Subcutaneous adipose tissue (tissue), 4 donors: Measurements from ENCODE around the gene KBTBD12. TPM values are rescaled to one million over a fixed set of nuclear protein-coding genes. Genes with fewer than 3 reads are reported as not detected.

Source experiments
- total RNA-seq, 4 donors: library from RNA; depleted of rRNA; stranded (reverse); fragments of >200 nt; gene quantifications; one replicate each; pipeline ENCODE4 v1.1.0, GENCODE V29; 2016
- TF ChIP-seq, protein P1 (sequence below): fragments of 450-650 bp; IDR thresholded peaks from one replicate; pipeline ENCODE4 v1.5.1; 2016; ENCODE audit warnings: low read depth, mild to moderate bottlenecking, control low read depth, antibody characterized with exemption, moderate library complexity

The KBTBD12 gene
- total RNA-seq, 4 donors from 2014 or later, result 0.68 to 1.5 TPM; not detected in 2

DNA sequence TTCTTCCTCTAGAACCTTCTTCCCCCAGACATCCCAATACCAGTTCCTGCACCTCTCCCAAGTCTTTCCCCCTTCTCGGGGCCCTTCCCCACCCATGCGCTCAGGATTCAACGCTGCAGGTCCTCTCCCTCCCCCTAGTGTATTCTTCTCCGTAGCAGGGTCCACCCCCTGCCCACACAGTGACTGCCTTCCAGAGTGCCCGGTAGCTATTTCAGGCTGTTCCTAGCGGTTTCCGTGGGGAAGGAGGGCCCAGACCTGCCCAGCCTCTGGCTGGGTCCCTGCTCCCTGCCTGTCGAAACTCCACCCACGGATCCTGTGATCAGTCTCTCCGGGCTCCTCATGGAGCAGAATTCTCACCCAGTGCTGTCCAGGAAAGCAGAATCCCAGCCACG, 92.0 kb downstream of the KBTBD12 start:
- TF ChIP-seq, protein P1, sequence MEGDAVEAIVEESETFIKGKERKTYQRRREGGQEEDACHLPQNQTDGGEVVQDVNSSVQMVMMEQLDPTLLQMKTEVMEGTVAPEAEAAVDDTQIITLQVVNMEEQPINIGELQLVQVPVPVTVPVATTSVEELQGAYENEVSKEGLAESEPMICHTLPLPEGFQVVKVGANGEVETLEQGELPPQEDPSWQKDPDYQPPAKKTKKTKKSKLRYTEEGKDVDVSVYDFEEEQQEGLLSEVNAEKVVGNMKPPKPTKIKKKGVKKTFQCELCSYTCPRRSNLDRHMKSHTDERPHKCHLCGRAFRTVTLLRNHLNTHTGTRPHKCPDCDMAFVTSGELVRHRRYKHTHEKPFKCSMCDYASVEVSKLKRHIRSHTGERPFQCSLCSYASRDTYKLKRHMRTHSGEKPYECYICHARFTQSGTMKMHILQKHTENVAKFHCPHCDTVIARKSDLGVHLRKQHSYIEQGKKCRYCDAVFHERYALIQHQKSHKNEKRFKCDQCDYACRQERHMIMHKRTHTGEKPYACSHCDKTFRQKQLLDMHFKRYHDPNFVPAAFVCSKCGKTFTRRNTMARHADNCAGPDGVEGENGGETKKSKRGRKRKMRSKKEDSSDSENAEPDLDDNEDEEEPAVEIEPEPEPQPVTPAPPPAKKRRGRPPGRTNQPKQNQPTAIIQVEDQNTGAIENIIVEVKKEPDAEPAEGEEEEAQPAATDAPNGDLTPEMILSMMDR, result no peak

DNA sequence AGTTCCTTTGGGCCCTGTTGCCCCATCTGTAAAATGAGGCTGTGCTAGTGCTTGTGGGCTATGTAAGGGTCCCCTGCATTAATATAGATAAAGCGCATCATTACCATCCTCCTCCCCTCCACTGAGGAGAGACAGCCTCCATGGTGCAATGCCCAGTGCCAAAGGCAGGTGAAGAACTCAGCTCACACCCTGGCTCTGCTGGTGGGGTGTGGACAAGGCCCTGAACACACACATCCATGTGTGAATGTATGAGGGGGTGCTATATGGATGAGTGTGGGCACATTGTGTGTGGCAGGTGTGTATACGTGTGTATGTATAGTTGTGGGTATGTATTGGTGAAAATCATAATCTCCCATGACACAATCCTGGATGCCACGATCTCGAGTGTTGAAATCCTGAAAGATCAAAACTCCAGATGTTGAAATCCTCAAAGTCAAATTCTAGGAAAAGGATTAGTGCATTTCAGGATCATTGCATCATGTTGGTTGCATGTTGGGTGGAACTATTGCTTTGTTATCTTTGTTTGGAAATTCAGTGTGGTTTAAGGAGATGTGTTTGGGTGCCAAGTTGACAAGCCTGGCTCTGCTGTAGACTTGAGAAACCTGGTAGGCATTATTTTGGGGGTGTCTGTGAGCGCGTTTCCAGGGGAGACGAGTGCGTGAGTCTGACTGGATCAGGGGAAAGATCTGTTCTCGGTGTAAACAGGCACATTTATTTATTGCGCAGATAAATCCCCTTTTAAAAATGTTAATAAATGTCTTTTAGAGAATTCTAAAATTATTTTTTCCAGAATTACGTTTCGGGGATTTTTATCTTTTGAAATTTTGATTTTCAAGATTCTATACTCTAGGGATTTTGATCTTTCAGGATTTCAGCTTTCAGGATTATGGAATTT, 95.2 kb downstream of the KBTBD12 start:
- TF ChIP-seq, protein P1, result no peak

DNA sequence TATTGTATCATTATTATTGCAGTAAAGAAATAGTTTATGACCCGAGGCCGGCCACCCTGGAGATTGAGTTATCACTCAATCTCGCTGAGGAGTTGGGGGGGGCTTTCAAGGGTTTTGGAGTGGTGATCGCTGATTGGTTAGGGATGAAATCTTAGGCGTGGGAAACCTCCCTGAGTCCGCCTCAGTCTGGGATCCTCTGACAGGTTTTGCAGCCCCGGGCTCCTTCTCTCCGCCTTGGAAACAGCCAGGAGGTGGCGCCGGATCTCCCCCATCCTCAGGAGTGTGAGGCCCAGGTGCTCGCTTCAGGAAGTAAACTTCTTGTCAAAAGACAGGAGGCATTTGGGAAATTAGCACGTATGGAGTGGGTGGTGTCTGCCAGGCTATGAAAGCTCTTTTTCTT, 96.1 kb downstream of the KBTBD12 start:
- TF ChIP-seq, protein P1, result no peak

DNA sequence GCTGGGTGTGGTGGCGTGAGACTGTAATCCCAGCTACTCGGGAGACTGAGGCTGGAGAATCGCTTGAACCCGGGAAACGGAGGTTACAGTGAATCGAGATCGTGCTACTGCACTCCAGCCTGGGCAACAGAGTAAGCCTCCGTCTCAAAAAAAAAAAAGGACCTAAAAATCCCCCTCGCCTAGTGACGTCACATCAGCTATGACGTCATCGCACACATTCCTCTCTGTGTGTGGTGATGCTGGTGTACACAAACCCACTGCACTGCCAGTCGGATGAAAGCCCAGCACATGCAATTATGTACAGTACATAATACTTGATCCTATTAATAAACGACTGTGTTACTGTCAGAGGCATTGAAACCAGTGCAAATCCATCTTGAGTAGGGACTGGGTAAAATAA, 97.0 kb downstream of the KBTBD12 start:
- TF ChIP-seq, protein P1, result no peak

DNA sequence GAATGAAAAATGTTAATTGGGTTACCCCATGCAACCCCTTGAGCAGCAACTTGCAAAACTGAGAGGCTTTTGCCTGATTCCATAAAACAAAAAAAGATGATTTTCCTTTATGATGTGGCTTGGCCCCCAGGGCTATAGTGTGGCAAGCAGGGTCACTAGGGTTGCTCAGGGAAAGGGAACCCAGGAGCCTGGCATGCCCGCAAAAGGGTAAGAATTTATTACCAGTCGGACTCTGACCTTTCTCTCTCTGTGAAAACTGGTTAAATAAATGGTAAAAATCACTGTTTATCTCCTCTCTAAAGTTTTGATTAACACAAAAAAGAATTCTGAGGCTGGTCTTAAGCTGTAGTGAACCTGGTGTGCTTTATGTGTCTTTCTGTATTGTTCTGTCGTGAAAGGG, 99.5 kb downstream of the KBTBD12 start:
- TF ChIP-seq, protein P1, result no peak

DNA sequence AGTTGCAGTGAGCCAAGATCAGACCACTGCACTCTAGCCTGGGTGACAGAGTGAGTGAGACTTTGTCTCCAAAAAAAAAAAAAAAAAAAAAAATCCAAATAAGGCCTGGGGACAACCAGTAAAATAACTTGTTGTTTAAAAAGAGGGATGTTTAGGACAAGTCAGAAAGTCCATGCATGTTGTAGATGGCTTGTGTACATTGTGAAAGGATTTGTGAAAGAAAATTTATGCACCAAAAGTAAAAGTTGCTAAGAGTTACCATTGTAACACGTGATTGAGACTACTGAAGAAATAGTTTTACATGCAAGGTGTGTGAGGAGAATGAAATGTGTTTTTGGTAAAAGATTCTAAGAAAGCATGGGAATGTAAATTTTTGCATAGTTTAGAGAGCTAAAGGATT, 101.5 kb downstream of the KBTBD12 start:
- TF ChIP-seq, protein P1, result no peak

DNA sequence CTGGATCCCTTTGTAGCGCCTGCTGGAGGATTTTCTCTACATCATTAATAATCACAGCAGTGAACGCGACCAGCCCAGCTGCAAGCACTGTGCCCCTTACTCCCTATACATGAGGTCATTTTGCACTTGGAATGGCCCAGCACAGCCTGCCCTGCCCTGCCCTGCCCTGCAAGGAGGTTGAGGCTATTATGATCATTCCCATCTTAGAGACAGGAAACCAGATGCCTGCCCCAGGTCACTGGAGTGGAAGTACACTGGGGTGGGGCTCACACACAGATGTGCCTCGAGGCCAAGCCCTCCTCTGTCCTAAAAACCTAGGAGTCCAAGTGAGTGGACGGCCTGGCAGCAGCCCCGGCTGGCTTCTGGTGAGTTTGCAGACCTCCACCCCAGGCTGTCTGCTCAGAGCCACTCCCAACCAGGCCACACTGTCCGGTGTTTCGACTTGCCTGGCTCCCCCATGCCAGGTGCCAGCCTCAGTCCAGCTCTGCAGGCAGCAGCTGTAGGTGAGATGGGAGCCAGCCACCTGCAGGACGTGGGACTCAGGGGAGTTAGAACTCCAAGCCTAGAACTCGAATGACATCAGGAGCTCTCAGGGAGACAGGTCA, 106.8 kb downstream of the KBTBD12 start:
- TF ChIP-seq, protein P1, result no peak
